HG03135 (cell line): ENCODE data around the gene C12orf50.
"Not testable (repeated sequence)": the region's sequence is repeated elsewhere in the genome, so short reads cannot be mapped to it uniquely, and the experiment has no call there.

Source experiments
- ATAC-seq: cut with Tn5 transposase; IDR thresholded peaks from one replicate; pipeline ENCODE4 v1.9.1; 2021; ENCODE audit warnings: mild to moderate bottlenecking, moderate library complexity; ENCODE audit not compliant: unreplicated experiment

The C12orf50 gene

DNA sequence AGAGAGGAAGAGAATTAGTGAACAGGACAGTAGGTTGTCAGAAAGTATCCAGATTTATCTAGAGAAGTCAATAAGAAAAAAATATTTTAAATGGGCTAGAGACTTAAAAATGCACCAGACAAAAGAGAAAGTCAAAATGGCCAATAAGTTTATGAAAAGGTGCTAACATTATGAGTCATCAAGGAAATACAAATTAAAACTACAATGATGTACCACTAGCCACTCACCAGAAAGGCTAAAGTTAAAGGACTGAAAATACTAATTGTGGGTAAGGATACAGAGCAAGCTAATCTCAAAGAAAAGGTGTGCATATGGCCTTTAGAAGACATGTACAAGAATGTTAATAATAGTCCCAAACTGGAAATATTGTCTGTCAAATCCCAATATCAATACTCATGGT is 37.7 kb downstream of the C12orf50 start:
- no peak for ATAC-seq

DNA sequence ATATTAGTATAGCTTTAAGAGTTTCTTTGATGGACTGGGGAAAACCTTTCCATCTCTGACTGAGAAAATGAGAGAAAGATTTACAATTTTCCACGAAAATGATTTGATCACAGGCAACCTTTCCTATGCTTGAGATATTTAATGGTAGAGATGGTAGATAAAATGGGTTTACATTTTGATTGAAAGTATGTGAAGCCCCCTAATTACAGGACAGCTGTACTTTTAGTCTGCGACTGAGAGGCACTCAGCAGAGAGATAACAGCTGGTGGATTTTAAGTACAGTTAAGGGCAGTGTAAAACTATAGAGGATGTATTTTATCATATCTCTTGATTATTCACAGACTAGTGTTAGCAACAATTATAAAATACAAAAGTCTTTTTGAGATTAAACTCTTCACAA is 40.7 kb downstream of the C12orf50 start:
- ATAC-seq, result no peak

GRCh38 chr12:87985069-87985675 is 44.0 kb downstream of the C12orf50 start:
- ATAC-seq, result no peak

DNA sequence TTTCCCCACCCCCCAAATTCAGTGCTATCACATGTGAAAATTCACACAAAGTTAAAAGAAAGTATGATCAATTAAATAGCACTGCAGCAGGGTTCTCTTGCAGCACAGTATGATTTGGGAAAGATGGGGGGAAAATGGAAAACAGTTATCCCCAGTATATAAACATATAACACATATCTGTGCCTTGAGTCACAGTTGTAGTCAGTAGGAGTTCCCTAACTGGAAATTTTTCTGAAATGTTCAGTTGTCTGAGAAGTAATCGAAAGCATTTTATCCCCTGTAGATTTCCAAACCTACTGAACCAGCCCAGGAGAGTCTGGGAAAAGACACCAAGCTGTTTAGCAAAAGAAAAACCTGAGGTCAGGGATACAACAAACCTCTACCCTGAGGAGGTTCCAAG is 47.0 kb downstream of the C12orf50 start:
- ATAC-seq, result no peak

DNA sequence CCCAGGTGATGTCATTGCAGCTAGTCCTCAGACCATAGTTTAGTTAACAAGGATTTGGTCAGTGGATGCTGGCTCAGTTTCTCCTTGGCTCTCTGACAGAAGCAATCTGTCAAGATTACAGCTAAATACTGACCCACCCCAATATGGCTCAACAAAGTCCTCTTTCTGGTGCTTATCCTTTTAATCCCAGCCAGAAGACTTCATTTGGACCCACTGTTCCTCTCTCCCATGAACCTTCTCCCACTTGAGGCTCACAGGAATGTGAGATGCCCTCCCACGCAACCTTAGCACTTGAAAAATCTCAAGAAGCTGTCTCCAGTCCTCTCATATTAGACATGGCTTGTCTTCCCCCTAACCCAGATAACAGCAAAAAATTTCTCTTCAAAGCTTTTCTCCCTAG is 47.7 kb downstream of the C12orf50 start:
- ATAC-seq, result no peak

- ATAC-seq, result no peak
Measured at GRCh38 chr12:87975879-87976278, 53.3 kb downstream of the C12orf50 start.

DNA sequence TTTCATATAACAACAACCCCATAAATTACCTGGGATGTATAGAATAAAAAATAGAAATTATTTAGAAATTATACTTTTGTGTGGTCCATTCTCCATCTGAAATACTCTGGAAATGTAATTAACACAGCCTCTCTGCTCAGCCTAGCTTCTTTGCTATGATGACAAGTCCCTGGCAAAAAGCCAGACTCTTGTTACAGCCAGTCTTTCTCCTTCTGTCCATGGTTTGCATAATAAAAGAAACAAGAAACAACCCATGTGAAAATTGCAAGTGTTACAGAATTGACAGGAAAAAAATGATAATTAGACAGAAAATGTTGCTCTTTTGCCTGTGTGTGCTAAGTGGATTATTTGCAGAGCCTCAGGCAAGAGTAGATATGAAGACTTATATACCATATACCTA is 61.3 kb downstream of the C12orf50 start:
- ATAC-seq, result no peak

- no peak for ATAC-seq
Measured at GRCh38 chr12:87960566-87960965, 68.6 kb downstream of the C12orf50 start.

GRCh38 chr12:87954028-87954427 is 75.2 kb downstream of the C12orf50 start:
- not testable (repeated sequence) for ATAC-seq

GRCh38 chr12:87953256-87953860 is 75.8 kb downstream of the C12orf50 start:
- no peak for ATAC-seq

- no peak for ATAC-seq
Measured at GRCh38 chr12:87952850-87953249, 76.4 kb downstream of the C12orf50 start.

DNA sequence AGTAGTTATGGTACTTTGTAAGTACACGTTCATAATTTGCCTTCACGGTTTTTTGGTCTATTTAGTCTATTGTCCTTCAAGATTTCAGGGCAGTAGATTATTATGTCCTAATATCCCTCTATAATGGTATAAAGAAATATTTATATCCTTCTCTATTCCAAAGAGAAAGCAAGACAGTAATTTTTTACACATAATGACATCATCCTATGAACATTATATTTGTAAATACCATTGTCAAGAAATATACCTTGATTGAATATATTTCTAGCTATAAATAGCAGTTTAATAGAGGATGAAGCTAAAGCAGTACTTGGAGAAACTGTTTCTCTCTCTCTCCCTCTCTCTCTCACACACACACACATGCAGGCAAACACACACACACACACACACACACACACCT is 77.0 kb downstream of the C12orf50 start:
- no peak for ATAC-seq

DNA sequence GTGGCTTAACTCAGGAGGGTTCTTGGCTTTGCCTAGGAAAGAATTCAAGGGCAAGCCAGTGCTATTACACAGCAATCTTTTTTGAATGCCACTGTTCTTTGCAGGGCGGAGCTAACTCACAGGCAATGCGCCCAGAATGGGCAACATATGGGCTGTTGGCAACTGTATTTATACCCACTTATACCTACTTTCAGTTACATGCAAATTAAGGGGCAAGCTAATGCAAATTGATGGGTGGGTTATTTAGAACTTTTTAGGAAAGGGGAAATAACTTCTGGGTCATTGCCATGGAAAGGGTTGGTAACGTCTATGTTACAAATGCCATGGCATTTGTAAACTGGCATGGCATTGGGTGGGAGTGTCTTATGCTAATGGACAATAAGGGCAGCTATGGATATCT is 85.4 kb downstream of the C12orf50 start:
- ATAC-seq, result no peak

- ATAC-seq, result no peak
Measured at GRCh38 chr12:87943023-87943422, 86.2 kb downstream of the C12orf50 start.

DNA sequence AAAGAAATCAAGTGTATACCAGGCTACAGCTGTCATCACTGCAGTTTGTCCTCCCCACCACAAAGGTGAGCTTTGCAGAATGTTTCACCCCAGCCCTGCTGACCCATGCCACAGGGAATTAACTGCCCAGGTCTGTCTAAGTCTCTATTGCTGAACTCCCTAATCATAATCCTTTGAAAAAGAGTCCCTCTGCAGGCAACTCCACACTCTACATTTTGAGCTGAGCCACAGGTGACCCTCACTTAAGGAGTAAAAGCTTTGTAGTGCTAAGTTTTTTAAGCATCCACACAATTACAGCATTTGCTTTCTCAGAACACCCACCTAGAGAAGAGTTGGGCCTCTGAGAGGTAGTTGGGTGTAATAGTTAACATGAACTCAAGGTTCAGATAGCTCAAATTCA is 90.0 kb downstream of the C12orf50 start:
- no peak for ATAC-seq

DNA sequence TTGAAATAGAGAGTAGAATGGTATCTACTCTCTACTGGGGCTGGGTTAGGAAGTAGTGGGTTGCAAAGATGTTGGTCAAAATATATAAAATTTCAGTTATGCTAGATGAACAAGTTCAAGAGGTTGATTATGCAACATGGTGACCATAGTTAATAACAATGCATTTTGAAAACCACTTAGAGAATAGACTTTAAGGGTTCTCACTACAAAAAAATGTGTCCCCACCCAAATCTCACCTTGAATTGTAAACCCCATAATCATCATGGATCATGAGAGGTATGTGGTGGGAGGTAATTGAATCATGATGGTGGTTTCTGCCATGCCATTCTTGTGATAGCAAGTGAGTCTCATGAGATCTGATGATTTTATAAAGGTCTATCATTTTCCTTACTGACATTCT is 94.0 kb downstream of the C12orf50 start:
- ATAC-seq, result no peak

DNA sequence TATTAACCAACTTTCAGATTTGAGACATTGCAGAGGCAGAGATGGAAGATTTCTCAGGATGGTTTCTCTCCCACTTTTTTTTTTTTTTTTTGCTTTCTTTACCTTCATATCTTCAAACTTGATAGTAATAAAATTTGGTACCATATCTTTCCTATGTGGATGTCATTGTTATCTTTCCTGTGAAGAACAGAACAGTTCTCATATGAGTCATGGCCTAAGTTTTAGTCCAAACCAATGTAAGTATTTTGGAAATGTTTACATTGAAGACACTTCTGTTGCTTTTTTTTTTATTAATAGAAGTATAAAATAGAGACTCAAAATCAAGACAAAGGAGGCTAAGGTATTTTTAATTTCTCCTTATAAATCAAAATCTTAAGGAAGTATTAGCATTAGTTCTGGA is 95.2 kb downstream of the C12orf50 start:
- ATAC-seq, result no peak

- ATAC-seq, result no peak
Measured at GRCh38 chr12:87931812-87932211, 97.4 kb downstream of the C12orf50 start.

DNA sequence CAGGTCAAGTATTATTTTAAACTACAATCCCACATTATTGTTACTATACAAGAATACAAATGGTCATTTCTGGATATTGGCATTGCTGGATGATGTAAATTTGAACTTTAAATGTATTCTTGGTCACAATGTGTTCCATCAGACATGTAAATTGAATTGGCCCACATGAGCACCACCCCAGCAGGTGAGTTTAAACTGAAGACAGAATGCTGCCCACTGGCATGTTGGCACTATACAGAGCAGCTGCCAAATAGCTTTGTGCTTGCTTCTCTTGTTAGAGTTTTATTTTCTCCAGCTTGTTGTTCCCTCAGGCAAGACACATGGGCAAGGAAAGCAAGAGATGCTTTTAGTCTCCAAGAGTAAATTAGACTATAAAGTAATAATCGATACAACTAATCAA is 98.6 kb downstream of the C12orf50 start:
- ATAC-seq, result no peak
